Adrenal gland (tissue), 5 donors: ENCODE data around the gene PGS1.

Source experiments
- POLR2A ChIP-seq, 2 donors: fragments of 450-650 bp; IDR thresholded peaks; one replicate each; pipeline ENCODE4 v1.6.1; 2017; ENCODE audit warnings: antibody characterized with exemption in 2 of 2, mild to moderate bottlenecking in 2 of 2, moderate library complexity in 1 of 2
- TF ChIP-seq, protein P1 (sequence below), 6 experiments: fragments of 450-650 bp in 4 of 6; fragments of 200-600 bp in 2 of 6; sonication (generic) in 1 of 6; IDR thresholded peaks; 1 replicate in 5 of 6; 2 replicates in 1 of 6; pipeline versions ENCODE4 v1.5.1 to v1.8.0; 2016 to 2021; ENCODE audit warnings: antibody characterized with exemption in 6 of 6, mild to moderate bottlenecking in 2 of 6, moderate library complexity in 1 of 6
- donor health status: DM: no; HTN: no; CAD: no.

DNA sequence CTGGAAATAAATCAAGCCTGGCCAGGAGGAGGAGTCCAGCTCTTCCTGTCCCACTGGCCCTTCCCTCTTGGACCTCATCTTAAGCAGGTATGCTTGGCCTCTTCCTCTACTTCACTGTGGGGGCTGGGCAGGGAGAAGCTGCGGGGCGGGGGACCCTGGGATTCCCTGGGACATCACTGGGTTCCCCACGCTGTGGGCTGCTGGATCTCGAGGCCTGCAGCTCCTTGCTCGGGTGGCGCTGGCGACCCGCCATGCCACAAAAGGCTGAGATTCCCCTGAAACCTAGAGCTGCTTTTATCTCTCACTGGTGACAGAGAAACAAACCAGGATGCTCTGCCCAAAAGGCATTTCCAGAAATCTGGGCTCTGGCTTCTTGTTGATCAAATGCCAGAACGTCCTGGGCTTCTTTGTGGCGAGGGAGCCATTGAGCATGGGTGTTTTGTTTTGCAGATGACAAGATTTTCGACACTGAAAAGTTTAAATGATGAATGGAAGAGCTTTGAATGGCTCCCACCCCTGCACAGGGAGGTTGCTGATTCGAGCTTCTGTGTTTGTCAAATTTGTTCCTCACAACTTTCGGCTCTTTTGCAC is 8.6 kb upstream of the PGS1 start:
- TF ChIP-seq, protein P1, sequence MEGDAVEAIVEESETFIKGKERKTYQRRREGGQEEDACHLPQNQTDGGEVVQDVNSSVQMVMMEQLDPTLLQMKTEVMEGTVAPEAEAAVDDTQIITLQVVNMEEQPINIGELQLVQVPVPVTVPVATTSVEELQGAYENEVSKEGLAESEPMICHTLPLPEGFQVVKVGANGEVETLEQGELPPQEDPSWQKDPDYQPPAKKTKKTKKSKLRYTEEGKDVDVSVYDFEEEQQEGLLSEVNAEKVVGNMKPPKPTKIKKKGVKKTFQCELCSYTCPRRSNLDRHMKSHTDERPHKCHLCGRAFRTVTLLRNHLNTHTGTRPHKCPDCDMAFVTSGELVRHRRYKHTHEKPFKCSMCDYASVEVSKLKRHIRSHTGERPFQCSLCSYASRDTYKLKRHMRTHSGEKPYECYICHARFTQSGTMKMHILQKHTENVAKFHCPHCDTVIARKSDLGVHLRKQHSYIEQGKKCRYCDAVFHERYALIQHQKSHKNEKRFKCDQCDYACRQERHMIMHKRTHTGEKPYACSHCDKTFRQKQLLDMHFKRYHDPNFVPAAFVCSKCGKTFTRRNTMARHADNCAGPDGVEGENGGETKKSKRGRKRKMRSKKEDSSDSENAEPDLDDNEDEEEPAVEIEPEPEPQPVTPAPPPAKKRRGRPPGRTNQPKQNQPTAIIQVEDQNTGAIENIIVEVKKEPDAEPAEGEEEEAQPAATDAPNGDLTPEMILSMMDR (IDR thresholded peaks at IDR 0.05): no peak
- TF ChIP-seq POLR2A (IDR thresholded peaks at IDR 0.05): no peak
